Naive thymus-derived CD4-positive, alpha-beta T cell (primary cell): ENCODE data around the gene SIPA1L3. TPM values are rescaled to one million over a fixed set of nuclear protein-coding genes. Genes with fewer than 3 reads are reported as not detected.
A peak's percentile ranks its signal among the peaks of the same experiment; 100 is the strongest.

Source experiments
- ATAC-seq: fragments of 150-1000 bp; cut with Tn5 transposase; 2 replicates; pipeline ENCODE4 v1.10.0; 2021; ENCODE audit warnings: mild to moderate bottlenecking, moderate library complexity
- CTCF ChIA-PET: fragments of 350-600 bp; sonication (Branson Sonifier 250); formaldehyde crosslinking; loops from one replicate; lab custom pipeline; 2021; ENCODE audit warnings: antibody characterized with exemption; lab: Charles Lee
- POLR2A ChIA-PET: fragments of 350-600 bp; sonication (Branson Sonifier 250); formaldehyde crosslinking; loops from one replicate; lab custom pipeline; 2021; ENCODE audit warnings: antibody characterized with exemption, inconsistent platforms; lab: Charles Lee
- DNase-seq, 9 donors: peaks; one replicate each; pipeline versions ENCODE4 v3.0.0 to v3.0.0-alpha.2; 2020 to 2022; ENCODE audit warnings: mixed read lengths in 1 of 9
- H3K27ac ChIP-seq: one replicate; pipeline ENCODE4 v1.7.0; 2013; ENCODE audit warnings: mild to moderate bottlenecking, low read depth, low read length, moderate library complexity
- H3K27me3 ChIP-seq, 2 donors: one replicate each; pipeline ENCODE4 v1.7.0; 2013; ENCODE audit warnings: low read length in 2 of 2, mild to moderate bottlenecking in 2 of 2, moderate library complexity in 2 of 2; ENCODE audit not compliant: control insufficient read depth in 2 of 2, insufficient read depth in 2 of 2
- H3K36me3 ChIP-seq, 3 experiments: 1 replicate in 2 of 3; 2 replicates in 1 of 3; pipeline ENCODE4 v1.7.0; 2013; ENCODE audit warnings: low read length in 3 of 3, mild to moderate bottlenecking in 3 of 3, moderate library complexity in 1 of 3; ENCODE audit not compliant: insufficient read depth in 3 of 3, control insufficient read depth in 2 of 3
- H3K4me1 ChIP-seq, 2 donors: one replicate each; pipeline ENCODE4 v1.7.0; 2013; ENCODE audit warnings: low read length in 2 of 2, mild to moderate bottlenecking in 2 of 2, moderate library complexity in 1 of 2; ENCODE audit not compliant: control insufficient read depth in 2 of 2, insufficient read depth in 2 of 2
- H3K4me3 ChIP-seq: 2 replicates; pipeline ENCODE4 v1.7.0; 2013; ENCODE audit warnings: mild to moderate bottlenecking, low read length
- H3K9me3 ChIP-seq, 3 experiments: 1 replicate in 2 of 3; 2 replicates in 1 of 3; pipeline ENCODE4 v1.7.0; 2013; ENCODE audit warnings: low read length in 3 of 3; ENCODE audit not compliant: control insufficient read depth in 2 of 3
- H3K27ac Mint-ChIP-seq, 9 donors: one replicate each; pipeline ENCODE4 v1.8.0; 2020 to 2022; ENCODE audit warnings: mixed read lengths in 9 of 9, mild to moderate bottlenecking in 8 of 9, moderate library complexity in 5 of 9, inconsistent platforms in 2 of 9
- H3K27me3 Mint-ChIP-seq, 5 donors: one replicate each; pipeline ENCODE4 v1.8.0; 2021 to 2022; ENCODE audit warnings: mixed read lengths in 5 of 5, mild to moderate bottlenecking in 1 of 5
- H3K36me3 Mint-ChIP-seq, 5 donors: one replicate each; pipeline ENCODE4 v1.8.0; 2020 to 2022; ENCODE audit warnings: mixed read lengths in 5 of 5, mild to moderate bottlenecking in 3 of 5, inconsistent platforms in 1 of 5
- H3K4me1 Mint-ChIP-seq, 7 donors: one replicate each; pipeline ENCODE4 v1.8.0; 2020 to 2022; ENCODE audit warnings: mixed read lengths in 7 of 7, mild to moderate bottlenecking in 3 of 7, inconsistent platforms in 1 of 7
- H3K4me3 Mint-ChIP-seq, 10 donors: one replicate each; pipeline ENCODE4 v1.8.0; 2020 to 2022; ENCODE audit warnings: mild to moderate bottlenecking in 10 of 10, mixed read lengths in 10 of 10, moderate library complexity in 6 of 10, inconsistent platforms in 2 of 10
- H3K9me3 Mint-ChIP-seq, 11 donors: one replicate each; pipeline ENCODE4 v1.8.0; 2020 to 2022; ENCODE audit warnings: mixed read lengths in 11 of 11, mild to moderate bottlenecking in 4 of 11, inconsistent platforms in 1 of 11, moderate library complexity in 1 of 11
- intact Hi-C, 2 donors: fragments of 100-400 bp; cut with micrococcal nuclease; formaldehyde crosslinking; loops; one replicate each; pipeline ENCODE4 v1.15.1; 2023
- polyA plus RNA-seq, 2 donors: library from polyadenylated mRNA; unstranded; fragments of 300-500 nt; fragmentation: Illumina TruSeq; gene quantifications; one replicate each; pipeline ENCODE4 v1.2.3, GENCODE V29; 2021
- total RNA-seq, 6 experiments: library from RNA in 5 of 6; stranded (reverse) in 5 of 6; gene quantifications; 1 replicate in 5 of 6; 2 replicates in 1 of 6; pipeline ENCODE4 v1.2.3 and lab custom pipeline; 2021 to 2026

Gene SIPA1L3
- total and polyA plus RNA-seq, 7 experiments from 2014 or later = 0.91 to 38.7 (median 22.5) TPM

DNA sequence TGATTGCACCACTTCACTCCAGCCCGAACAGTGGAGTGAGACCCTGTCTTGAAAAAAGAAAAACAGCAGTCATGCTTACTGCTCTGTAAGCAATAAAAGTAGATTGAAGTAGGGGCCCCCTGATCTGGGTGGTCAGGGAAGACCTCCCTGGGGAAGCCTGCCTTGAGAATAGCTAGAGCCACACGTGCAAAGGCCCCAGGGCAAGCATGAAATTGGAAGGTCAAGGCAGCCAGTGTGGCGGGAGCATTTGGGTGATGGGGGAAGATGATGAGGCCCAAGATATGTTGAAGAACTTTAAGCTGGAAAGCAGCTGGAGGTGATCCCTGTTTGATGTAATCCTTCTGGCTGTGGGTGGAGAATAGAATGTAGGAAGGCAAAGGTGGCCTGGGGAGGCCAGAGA, 104.4 kb downstream of the SIPA1L3 start:
- Histone ChIP-seq H3K4me1 (no peaks in the 10 kb centered on the region), H3K4me3 (no peak overlapping the region), H3K27me3 (no peaks in the 10 kb centered on the region), H3K36me3 (no peaks in the 10 kb centered on the region), H3K9me3 (no peaks in the 10 kb centered on the region), H3K27ac (no peak overlapping the region)
- Mint-ChIP-seq H3K27me3 (no peaks in the 10 kb centered on the region), H3K9me3 (peaks cover 0 to 2% (median 0%) of the 10 kb centered on the region in 11 donors), H3K4me3 (no peak overlapping the region), H3K4me1 (peaks cover 0 to 19% (median 7%) of the 10 kb centered on the region in 7 donors), H3K27ac (peak overlapping the region in 5 of 9 donors; percentile 7 to 84 (median 17)), H3K36me3 (peaks cover 0 to 16% (median 14%) of the 10 kb centered on the region in 5 donors)
- intact Hi-C loops = no loop called here
- POLR2A ChIA-PET = interaction anchor here (0.6 kb wide), 1 partner anchor 1360 kb away, joined by 3 read pairs; no protein-coding TSS in a partner anchor
- CTCF ChIA-PET = no interaction called here
- no peak for ATAC-seq
- no peak for DNase-seq

DNA sequence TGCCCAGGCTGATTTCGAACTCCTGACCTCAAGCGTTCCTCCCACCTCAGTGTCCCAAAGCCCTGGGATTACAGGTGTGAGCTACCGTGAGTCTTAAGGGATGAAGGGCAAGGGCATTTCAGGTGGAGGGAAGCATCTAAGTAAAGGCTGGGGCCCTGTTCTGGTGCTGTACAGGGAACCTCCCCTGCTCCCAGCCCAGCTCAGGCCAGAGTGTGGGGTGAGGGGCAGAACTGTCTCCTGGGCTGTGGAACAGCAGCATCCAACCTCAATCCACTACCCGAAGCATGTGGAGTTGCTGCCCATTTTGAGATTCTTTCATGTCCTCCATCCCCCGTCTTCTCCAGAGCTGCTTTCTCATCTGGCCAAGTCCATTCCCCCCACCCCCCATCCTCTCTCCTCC, 105.3 kb downstream of the SIPA1L3 start:
- no peak overlapping the region for H3K4me3 Mint-ChIP-seq
- Histone ChIP-seq H3K36me3 (no peaks in the 10 kb centered on the region), H3K9me3 (no peaks in the 10 kb centered on the region), H3K4me1 (no peaks in the 10 kb centered on the region), H3K27me3 (no peaks in the 10 kb centered on the region), H3K4me3 (no peak overlapping the region), H3K27ac (no peak overlapping the region)
- H3K27me3 Mint-ChIP-seq = no peaks in the 10 kb centered on the region
- ChIA-PET POLR2A (no interaction called here), CTCF (no interaction called here)
- DNase-seq (no peak), ATAC-seq (no peak)
- H3K4me1 Mint-ChIP-seq = peaks cover 0 to 19% (median 7%) of the 10 kb centered on the region in 7 donors
- intact Hi-C loops = no loop called here
- no peak overlapping the region for H3K27ac Mint-ChIP-seq
- H3K9me3 Mint-ChIP-seq = peaks cover 0 to 2% (median 0%) of the 10 kb centered on the region in 11 donors
- H3K36me3 Mint-ChIP-seq = peaks cover 0 to 19% (median 14%) of the 10 kb centered on the region in 5 donors

DNA sequence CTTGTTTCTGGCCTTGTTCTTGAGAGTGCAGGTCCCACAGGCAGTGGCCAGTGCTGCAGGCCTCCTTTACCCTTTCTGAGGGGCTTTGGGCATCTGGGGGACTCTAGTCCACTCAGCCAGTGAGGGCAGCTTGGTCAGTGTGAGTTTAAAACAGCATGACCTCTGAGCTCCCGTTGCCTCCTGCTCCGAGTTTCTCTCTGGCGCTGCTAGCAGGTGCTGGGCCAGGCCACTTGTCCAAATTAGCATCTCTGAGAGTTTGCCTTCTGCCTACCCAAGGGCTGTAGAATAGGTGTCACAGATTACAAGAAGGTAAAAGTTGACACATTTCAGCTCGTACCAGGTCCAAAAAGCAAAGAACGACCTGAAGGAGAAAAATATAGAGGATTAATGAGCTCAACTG, 105.9 kb downstream of the SIPA1L3 start:
- ChIA-PET CTCF (no interaction called here), POLR2A (no interaction called here)
- peaks cover 0 to 15% (median 9%) of the 10 kb centered on the region in 5 donors for H3K36me3 Mint-ChIP-seq
- Histone ChIP-seq H3K9me3 (no peaks in the 10 kb centered on the region), H3K36me3 (no peaks in the 10 kb centered on the region), H3K27ac (no peak overlapping the region), H3K4me3 (no peak overlapping the region), H3K27me3 (no peaks in the 10 kb centered on the region), H3K4me1 (no peaks in the 10 kb centered on the region)
- H3K27me3 Mint-ChIP-seq = no peaks in the 10 kb centered on the region
- H3K9me3 Mint-ChIP-seq = peaks cover 0 to 2% (median 0%) of the 10 kb centered on the region in 11 donors
- no peak for DNase-seq
- H3K4me3 Mint-ChIP-seq = no peak overlapping the region
- ATAC-seq = no peak
- H3K27ac Mint-ChIP-seq = peak overlapping the region in 2 of 9 donors; percentile 28 to 35
- intact Hi-C loops = no loop called here
- peaks cover 0 to 19% (median 7%) of the 10 kb centered on the region in 7 donors for H3K4me1 Mint-ChIP-seq

DNA sequence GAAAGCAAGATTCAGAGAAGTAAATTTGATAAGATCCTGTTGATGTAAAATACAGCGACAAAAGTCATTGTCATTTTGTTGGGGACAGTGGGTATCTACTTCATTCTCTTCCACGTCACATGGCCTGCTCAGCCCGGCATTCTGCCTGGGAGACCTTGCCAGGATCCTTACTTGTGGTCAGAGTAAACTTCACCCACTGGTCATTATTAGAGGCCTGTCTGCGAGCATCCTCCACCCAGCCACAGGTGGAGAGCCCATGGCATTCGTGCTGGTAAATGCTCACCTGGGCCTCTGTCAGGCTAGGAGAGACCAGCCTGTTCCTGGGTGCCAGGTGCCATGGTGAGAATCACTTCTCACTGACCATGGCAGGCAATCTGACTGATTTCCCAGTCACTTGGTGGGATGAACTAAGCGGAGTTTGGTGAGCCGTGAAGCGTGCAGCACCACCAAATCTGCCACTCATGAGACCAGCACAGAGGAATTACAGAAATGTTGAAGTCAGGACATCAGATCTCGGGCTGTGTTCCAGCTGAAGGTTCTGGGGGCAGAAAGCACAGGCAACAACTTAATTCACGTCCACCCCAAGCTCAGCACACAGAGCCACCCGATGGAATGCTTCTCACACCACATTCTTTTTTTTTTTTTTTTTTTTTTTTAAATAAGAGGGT, 107.0 kb downstream of the SIPA1L3 start:
- Mint-ChIP-seq H3K9me3 (no peaks in the 10 kb centered on the region), H3K27me3 (no peaks in the 10 kb centered on the region), H3K4me3 (no peak overlapping the region), H3K4me1 (peaks cover 0 to 19% (median 12%) of the 10 kb centered on the region in 7 donors), H3K36me3 (peaks cover 0 to 20% (median 9%) of the 10 kb centered on the region in 5 donors), H3K27ac (no peak overlapping the region)
- Histone ChIP-seq H3K27ac (no peak overlapping the region), H3K4me3 (no peak overlapping the region), H3K36me3 (no peaks in the 10 kb centered on the region), H3K27me3 (no peaks in the 10 kb centered on the region), H3K4me1 (no peaks in the 10 kb centered on the region), H3K9me3 (no peaks in the 10 kb centered on the region)
- DNase-seq = no peak
- no peak for ATAC-seq
- ChIA-PET CTCF (no interaction called here), POLR2A (no interaction called here)
- intact Hi-C loops = no loop called here

DNA sequence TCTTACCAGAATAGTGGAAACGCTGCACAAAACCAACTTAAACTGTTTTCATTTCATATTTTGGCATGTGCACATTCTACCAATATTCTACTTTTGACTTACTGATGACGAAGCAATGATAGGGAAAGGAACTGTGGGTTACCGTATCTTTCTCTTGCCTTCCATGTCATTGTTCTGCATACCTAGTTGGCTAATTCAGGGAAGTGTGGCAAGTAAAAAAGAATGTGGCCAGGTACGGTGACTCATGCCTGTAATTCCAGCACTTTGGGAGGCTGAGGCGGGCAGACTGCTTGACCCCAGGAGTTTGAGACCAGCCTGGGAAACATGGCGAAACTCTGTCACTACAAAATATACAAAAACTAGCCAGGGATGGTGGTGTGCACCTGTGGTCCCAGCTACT, 108.2 kb downstream of the SIPA1L3 start:
- Mint-ChIP-seq H3K4me3 (no peak overlapping the region), H3K9me3 (no peaks in the 10 kb centered on the region), H3K36me3 (peaks cover 0 to 18% (median 4%) of the 10 kb centered on the region in 5 donors), H3K27me3 (no peaks in the 10 kb centered on the region), H3K4me1 (peaks cover 0 to 13% (median 5%) of the 10 kb centered on the region in 7 donors), H3K27ac (no peak overlapping the region)
- ChIA-PET POLR2A (no interaction called here), CTCF (no interaction called here)
- Histone ChIP-seq H3K27me3 (no peaks in the 10 kb centered on the region), H3K9me3 (no peaks in the 10 kb centered on the region), H3K27ac (no peak overlapping the region), H3K36me3 (no peaks in the 10 kb centered on the region), H3K4me3 (no peak overlapping the region), H3K4me1 (no peaks in the 10 kb centered on the region)
- ATAC-seq (no peak), DNase-seq (no peak)
- intact Hi-C loops = no loop called here

DNA sequence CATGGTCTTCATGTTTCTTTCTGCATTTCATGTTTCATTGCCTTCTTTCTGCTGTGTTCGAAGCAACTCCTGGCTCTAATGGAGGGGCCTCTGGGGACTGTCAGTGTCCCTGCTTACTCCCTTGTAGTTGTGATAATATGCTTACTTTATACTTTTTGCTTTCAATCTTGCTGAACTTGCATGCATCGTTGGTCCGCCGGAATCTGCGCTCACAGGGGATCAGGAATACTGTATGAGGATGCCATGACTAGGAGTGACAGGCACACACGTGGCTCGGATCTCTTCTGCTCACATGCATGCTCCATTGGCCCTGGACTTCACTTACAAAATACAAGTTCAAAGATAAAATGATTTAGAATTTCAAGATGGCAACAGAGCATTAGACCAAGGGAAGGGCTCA, 108.8 kb downstream of the SIPA1L3 start:
- Mint-ChIP-seq H3K36me3 (peaks cover 0 to 18% (median 4%) of the 10 kb centered on the region in 5 donors), H3K4me1 (peaks cover 0 to 13% (median 5%) of the 10 kb centered on the region in 7 donors), H3K4me3 (no peak overlapping the region), H3K27me3 (no peaks in the 10 kb centered on the region), H3K9me3 (no peaks in the 10 kb centered on the region), H3K27ac (peak overlapping the region in 1 of 9 donors; percentile 15)
- DNase-seq (no peak), ATAC-seq (no peak)
- H3K9me3 ChIP-seq = no peaks in the 10 kb centered on the region
- intact Hi-C loops = no loop called here
- ChIA-PET CTCF (no interaction called here), POLR2A (no interaction called here)
- no peaks in the 10 kb centered on the region for H3K4me1 ChIP-seq
- no peaks in the 10 kb centered on the region for H3K27me3 ChIP-seq
- no peaks in the 10 kb centered on the region for H3K36me3 ChIP-seq
- no peak overlapping the region for H3K4me3 ChIP-seq
- H3K27ac ChIP-seq = no peak overlapping the region
